NAMALWA (cell line): ENCODE results near the gene TSHZ2.
"Not testable (repeated sequence)": the region's sequence is repeated elsewhere in the genome, so short reads cannot be mapped to it uniquely, and the experiment has no call there.

Experiments
- DNase-seq: peaks from one replicate; pipeline ENCODE4 v3.0.0-alpha.2; 2015; ENCODE audit warnings: low spot score

TSHZ2 gene

GRCh38 chr20:53316206-53316937 lies 344.2 kb downstream of the TSHZ2 start:
- DNase-seq = no peak

DNA sequence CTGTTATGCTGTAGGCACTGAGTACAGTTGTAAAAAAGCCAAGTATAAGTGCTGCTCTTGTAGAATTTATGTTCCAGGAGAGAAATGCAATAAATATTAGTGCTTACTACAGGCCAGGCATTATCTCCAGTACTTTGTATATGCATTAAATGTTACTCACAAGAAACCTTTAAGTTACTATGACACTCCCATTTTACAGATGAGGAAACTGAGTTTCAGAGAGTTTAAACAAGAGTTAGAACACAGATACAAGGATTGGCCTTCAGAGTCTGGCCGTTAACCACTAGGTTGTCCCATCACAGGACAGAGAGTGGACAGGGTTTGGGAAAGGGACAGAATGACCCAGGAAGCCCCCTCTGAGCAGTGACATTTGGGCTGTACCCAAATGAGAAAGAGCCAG lies 347.0 kb downstream of the TSHZ2 start:
- no peak for DNase-seq

DNA sequence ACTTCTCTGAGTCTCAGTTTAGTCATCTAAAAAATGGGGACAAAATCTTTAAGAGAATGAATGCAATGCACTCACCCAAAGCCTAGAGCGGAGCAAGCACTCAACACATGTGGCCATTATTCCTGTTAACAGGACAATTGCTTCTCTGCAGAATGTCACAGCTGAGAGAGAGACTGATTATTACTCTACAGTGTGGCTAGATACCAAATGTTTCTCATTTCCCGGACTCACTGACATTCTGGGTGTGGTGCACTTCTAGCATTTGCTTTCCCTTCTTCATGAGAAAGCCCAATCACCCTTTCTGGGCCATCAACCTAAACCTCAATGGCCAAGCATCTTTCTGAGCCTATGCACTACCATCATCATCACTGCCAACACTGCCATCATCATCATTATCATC lies 347.6 kb downstream of the TSHZ2 start:
- DNase-seq = no peak

- no peak for DNase-seq
Measured at GRCh38 chr20:53320701-53321100, 348.5 kb downstream of the TSHZ2 start.

- no peak for DNase-seq
Measured at GRCh38 chr20:53321596-53321995, 349.4 kb downstream of the TSHZ2 start.

DNA sequence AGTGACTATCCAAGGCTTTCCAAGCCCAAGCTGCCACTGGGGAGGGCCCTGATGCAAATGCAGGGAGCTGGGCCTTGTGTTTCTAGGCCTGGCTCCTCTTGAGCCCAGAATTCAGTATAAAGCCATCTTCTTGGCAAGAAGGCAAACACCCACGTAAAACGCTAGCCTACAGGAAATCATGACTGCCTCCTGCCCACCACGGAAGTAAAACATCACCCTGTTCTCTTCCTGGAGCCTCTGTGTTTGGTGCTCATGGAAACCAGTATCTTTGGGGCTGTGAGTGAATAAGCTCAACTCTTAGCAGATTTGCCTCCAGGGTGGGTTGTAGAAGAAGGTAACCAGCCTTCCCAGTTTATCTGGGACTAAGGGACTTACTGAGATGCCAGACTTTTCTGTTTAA lies 350.5 kb downstream of the TSHZ2 start:
- no peak for DNase-seq

- not testable (repeated sequence) for DNase-seq
Measured at GRCh38 chr20:53323460-53323859, 351.3 kb downstream of the TSHZ2 start.

- DNase-seq = no peak
Measured at GRCh38 chr20:53324816-53325215, 352.7 kb downstream of the TSHZ2 start.

GRCh38 chr20:53328961-53329360 lies 356.8 kb downstream of the TSHZ2 start:
- no peak for DNase-seq

DNA sequence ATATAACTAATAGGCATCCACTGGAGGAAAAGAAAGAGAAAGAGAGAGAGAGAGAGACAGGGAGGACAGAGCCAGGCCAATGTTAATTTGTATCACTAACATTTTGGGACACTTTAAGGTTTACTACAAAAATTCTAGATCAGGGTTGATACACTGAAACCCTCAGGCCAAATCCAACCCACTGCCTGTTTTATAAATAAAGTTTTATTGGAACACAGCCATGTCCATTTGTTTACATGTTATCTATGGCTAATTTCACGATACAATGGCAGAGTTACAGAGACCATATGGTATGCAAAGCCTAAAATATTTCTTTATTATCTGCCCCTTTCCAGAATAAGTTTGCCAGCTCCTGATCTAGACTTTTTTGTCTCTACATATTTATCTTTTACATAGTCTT lies 357.6 kb downstream of the TSHZ2 start:
- no peak for DNase-seq

- no peak for DNase-seq
Measured at GRCh38 chr20:53330601-53331140, 358.5 kb downstream of the TSHZ2 start.

DNA sequence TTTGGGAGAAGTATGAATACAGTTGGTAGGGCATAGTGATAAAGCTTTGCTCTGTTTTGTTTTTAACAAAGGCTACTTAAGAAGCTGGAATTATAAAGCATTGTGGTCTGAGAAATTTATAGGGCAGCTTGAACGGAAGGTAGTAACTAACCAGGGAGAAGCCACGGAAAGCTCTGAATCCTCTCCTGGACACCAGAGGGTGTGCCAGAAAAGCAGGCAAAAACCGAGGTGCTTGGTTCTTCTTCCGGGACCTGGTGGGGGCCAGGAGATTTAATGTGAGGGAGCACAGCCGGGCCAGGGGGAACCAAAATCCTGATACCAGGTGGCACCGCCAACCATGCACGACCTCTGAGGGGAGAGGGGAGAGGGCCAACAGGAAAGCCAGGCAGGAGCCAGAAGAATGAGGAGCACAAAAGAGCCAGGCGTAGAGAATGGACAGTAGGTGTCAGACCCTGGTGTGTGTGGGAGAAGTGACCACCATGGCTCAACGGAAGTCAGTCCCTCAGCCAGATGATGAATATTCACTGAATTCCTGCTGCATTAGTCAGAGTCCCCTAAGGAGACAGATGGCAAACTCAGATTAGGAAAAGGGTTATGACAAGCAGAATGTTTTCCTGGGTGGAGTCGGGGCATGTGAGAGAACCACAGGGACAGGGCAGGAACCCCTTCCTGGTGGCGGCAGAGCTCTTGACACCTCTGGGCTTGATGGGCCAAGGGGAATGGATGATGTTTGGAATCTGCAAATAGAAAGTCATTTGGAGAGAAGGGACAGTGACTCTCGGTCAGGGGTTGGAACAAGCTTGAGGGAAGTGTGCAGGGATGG lies 359.2 kb downstream of the TSHZ2 start:
- DNase-seq = no peak

GRCh38 chr20:53332022-53332837 lies 360.1 kb downstream of the TSHZ2 start:
- no peak for DNase-seq

DNA sequence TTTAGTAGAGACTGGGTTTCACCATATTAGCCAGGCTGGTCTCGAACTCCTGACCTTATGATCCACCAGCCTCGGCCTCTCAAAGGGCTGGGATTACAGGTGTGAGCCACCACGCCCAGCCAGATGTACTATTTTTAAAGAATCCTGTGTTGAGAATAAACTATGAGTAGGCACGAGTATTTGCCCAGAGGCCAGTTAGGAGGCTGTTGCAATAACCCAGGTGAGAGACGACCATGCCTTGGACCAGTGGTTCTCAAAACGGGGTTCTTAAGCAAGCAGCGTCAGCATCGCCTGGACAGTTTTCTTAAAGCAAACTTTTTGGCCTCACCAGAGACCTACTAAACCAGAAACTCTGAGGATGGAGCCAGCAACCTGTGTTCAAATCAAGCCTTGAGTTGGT lies 362.7 kb downstream of the TSHZ2 start:
- DNase-seq = no peak

DNA sequence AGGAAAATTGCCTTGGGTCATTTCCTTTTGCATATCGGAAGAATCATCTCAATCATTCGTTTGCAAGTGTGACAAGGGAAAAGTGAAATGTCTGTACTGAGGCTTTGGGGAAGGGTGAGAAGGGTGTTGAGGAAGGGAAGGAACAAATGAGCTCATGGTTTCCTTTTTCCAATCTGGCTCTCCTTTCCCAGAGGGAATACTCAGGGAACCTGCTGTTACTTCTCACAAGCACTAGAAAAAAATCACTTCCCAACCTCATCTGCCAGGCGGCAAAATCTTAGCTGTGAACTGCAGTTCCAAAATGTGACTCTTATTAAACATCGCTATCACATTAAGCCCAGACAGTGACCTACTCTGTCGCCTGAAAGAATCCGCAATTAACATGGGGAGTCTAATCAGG lies 363.4 kb downstream of the TSHZ2 start:
- DNase-seq = no peak

GRCh38 chr20:53336892-53337291 lies 364.7 kb downstream of the TSHZ2 start:
- no peak for DNase-seq

DNA sequence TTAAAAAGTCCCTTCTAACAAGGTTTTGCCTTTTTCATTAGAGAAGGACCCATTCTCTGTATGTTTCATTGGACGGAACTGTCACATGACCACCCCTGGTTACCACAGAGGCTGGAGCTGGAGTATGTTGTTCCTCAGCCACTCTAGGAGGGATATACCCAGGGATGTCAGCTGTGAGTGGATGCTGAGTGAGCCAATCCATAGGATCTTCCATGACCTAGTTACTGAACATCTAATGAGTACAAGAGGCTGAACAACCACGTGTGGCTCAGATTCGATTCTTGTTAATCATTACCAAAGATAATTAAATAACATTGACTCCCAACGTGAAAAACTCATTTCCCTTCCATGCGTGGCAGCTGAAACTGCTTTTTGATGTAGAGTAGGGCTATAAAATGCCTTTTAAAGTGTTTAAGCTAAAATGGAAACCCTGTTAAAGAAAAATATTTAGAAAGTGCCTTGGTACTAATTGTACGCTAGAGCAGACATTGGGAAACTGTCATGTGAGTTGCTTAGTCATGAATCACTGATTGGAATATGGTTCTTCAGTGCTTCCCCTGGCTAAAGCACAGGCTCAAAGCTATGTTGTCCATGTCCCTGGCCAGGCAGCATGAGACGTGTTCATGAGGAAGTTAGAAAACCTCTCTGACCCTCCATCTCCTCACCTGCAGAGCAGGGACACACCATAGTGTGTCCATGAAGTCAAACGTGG lies 365.4 kb downstream of the TSHZ2 start:
- no peak for DNase-seq

GRCh38 chr20:53338716-53339115 lies 366.6 kb downstream of the TSHZ2 start:
- DNase-seq = no peak

DNA sequence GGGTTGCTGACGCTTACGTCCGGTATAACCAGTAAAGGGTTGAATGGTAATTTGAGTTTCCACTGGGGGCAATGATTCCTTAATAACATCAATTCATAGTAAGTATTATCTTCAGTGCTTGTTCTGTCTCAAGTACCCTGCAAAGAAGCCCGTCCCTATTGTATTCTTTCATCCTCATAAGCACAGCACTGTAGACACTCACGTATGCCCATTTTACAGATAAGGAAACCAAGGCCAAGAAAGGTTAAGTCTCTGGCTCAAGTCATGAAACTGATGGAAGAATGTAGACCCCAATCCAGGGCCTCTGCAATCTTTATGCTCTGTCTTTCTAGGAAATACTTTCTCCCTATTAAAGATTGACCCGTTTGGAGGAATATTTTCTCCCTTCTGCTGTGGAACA lies 370.3 kb downstream of the TSHZ2 start:
- no peak for DNase-seq

DNA sequence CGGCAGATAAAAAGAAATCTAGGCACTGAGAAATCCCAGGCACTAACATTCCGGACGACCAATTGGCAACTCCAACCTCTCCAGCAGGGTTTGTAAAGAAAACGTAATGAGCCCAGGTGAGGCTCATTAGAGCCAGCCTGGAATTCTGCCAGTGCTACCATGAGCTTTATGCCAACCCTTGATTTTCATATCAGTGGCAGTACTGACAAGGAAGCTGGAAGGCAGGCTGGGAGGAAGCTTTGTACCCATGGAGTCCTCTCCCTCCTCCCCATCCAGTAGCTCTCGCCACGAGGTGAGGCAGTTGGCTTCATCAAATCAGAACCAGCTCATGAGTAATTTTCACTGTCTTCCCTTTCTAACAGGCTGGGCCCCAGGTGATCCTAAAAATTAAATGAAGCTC lies 371.3 kb downstream of the TSHZ2 start:
- no peak for DNase-seq

- no peak for DNase-seq
Measured at GRCh38 chr20:53344891-53345290, 372.7 kb downstream of the TSHZ2 start.
